OCI-LY1 (cell line): Measurements from ENCODE around the gene DCDC1.

ENCODE experiments used
- CTCF ChIP-seq: fragments of 200-600 bp; sonication (generic), shearing (Covaris generic); IDR thresholded peaks from 2 replicates; pipeline ENCODE4 v1.5.1; 2017; ENCODE audit warnings: mild to moderate bottlenecking, antibody characterized with exemption, low read length, moderate library complexity, mixed read lengths
- EZH2 ChIP-seq: fragments of 200-600 bp; sonication (generic), shearing (Covaris generic); IDR thresholded peaks from 2 replicates; pipeline ENCODE4 v1.8.0; 2017; ENCODE audit warnings: borderline replicate concordance, mixed run types, mild to moderate bottlenecking, antibody characterized with exemption, low read length, moderate library complexity, mixed read lengths

GRCh38 chr11:31327417-31327816 is 42.1 kb downstream of the DCDC1 start:
- TF ChIP-seq CTCF (no peak), EZH2 (no peak)
